GM19023 (cell line): ENCODE measurements around the gene CAPN1.

Source experiments
- ATAC-seq: cut with Tn5 transposase; IDR thresholded peaks from one replicate; pipeline ENCODE4 v1.9.1; 2021; ENCODE audit warnings: mild to moderate bottlenecking, moderate library complexity; ENCODE audit not compliant: unreplicated experiment

The CAPN1 gene

GRCh38 chr11:65258988-65259387 lies 77.3 kb downstream of the CAPN1 start:
- no peak for ATAC-seq

GRCh38 chr11:65260302-65260701 lies 78.6 kb downstream of the CAPN1 start:
- ATAC-seq = no peak

DNA sequence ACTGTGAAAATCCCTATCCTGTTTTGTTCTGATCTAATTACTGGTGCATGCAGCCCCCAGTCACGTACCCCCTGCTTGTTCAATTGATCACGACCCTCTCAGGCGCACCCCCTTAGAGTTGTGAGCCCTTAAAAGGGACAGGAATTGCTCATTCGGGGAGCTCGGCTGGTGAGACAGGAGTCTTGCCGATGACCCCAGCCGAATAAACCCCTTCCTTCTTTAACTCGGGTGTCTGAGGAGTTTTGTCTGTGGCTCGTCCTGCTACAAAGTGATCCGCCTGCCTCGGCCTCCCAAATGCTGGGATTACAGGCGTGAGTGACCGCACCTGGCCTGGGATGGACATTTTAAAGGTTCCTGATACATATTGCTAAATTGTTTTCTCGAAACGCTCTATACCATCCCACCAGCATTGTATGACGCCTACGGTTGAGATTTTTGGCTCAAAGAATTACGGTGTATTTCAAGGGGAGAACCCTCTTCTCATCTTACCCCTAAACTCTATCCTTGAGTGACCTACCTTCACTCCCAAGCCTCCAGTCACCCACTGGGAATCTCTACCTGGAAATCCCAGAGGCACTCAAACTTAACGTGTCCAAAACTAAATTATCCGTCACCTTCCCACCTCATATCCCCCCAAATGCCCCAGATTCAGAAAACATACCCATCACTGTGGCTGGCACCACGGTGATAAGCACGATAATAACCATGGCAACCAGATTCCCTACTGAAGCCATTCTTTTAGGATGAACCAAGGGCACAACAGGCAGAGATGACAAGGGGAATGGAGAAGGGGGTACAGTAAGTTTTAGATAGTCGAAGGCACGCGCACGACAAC lies 79.2 kb downstream of the CAPN1 start:
- no peak for ATAC-seq
